ENCODE results near the gene NELFA. TPM values are rescaled to one million over a fixed set of nuclear protein-coding genes. Genes with fewer than 3 reads are reported as not detected.

NELFA gene
- total RNA-seq, 1 experiment from 2014 or later, result 55.0 TPM

DNA sequence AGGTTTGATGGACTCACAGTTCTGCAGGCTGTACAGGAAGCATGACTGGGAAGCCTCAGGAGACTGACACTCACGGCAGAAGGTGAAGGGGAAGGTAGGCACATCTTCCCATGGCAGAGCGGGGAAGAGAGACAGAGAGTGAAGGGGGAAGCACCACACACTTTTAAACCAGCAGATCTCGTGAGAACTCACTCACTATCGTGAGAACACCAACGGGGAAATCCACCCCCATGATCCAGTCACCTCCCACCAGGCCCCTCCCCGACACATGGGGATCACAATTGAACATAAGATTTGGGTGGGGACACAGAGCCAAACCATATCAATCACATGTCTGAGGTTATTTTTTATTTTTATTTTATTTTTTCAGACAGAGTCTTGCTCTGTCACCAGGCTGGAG, 45.4 kb upstream of the NELFA start:
- Histone ChIP-seq H3K18ac (ENCODE audit: insufficient read length, low read depth, low read length) (no peak overlapping the region), H3K56ac (ENCODE audit: insufficient read length, low read depth, low read length) (no peak overlapping the region), H3K4me1 (ENCODE audit: insufficient read depth, low read length) (no peaks in the 10 kb centered on the region), H2BK12ac (ENCODE audit: insufficient read length, low read depth, low read length) (no peak overlapping the region), H3K23ac (ENCODE audit: insufficient read length, low read depth, low read length) (no peak overlapping the region), H3K9ac (ENCODE audit: extremely low read depth, insufficient read length, low read length) (no peak overlapping the region), H2BK20ac (ENCODE audit: low read depth, low read length, poor library complexity, severe bottlenecking) (no peak overlapping the region), H3K27ac (ENCODE audit: insufficient read length, low read depth, low read length) (no peak overlapping the region), H3K4me2 (ENCODE audit: insufficient read depth, insufficient read length, low read length) (no peak overlapping the region), H4K8ac (replicated peaks; ENCODE audit: insufficient read length, low read depth, low read length) (no peak overlapping the region), H3K79me1 (ENCODE audit: insufficient read depth, low read depth, low read length, poor library complexity, severe bottlenecking) (no peaks in the 10 kb centered on the region), H4K5ac (ENCODE audit: insufficient read length, low read depth, low read length) (no peak overlapping the region), H3K79me2 (ENCODE audit: insufficient read depth, low read length) (no peaks in the 10 kb centered on the region), H2BK5ac (ENCODE audit: insufficient read length, low read length) (no peak overlapping the region), H3K14ac (ENCODE audit: insufficient read depth, low read length) (no peak overlapping the region), H3T11ph (ENCODE audit: low read length) (no peak overlapping the region), H3K9me3 (ENCODE audit: control insufficient read depth, low read depth, low read length) (no peaks in the 10 kb centered on the region), H2AFZ (ENCODE audit: low read length) (no peak overlapping the region), H2BK15ac (ENCODE audit: low read depth, low read length) (no peak overlapping the region), H3K23me2 (ENCODE audit: insufficient read length, low read depth, low read length, poor library complexity, severe bottlenecking) (no peaks in the 10 kb centered on the region), H4K91ac (ENCODE audit: insufficient read length, low read depth, low read length) (no peak overlapping the region), H2BK120ac (ENCODE audit: low read depth, low read length, poor library complexity, severe bottlenecking) (no peak overlapping the region), H3K27me3 (ENCODE audit: insufficient read depth, low read length) (peaks cover 14% of the 10 kb centered on the region), H2AK5ac (ENCODE audit: insufficient read length, low read length) (no peak overlapping the region), H3K4ac (ENCODE audit: low read depth, low read length) (no peak overlapping the region), H4K20me1 (ENCODE audit: control insufficient read depth, insufficient read depth, insufficient read length) (no peaks in the 10 kb centered on the region)
- Mint-ChIP-seq H3K4me1 (peaks cover 12 to 19% of the 10 kb centered on the region in 2 experiments), H3K36me3 (ENCODE audit: insufficient read depth in 1 of 3, low read depth in 3 of 3) (no peaks in the 10 kb centered on the region; a peak in 1 of 7 replicates), H3K27ac (no peak overlapping the region; a peak in 1 of 7 replicates), H3K4me3 (no peak overlapping the region), H3K27me3 (ENCODE audit: low read depth) (peaks cover 71% of the 10 kb centered on the region), H3K9me3 (no peaks in the 10 kb centered on the region; a peak in 1 of 5 replicates)
- no CpG with 5 or more reads among the region's 6 CpGs for WGBS (ENCODE audit: extremely low coverage, insufficient read length, low lambda C conversion rate)
- TF ChIP-seq, protein P1, sequence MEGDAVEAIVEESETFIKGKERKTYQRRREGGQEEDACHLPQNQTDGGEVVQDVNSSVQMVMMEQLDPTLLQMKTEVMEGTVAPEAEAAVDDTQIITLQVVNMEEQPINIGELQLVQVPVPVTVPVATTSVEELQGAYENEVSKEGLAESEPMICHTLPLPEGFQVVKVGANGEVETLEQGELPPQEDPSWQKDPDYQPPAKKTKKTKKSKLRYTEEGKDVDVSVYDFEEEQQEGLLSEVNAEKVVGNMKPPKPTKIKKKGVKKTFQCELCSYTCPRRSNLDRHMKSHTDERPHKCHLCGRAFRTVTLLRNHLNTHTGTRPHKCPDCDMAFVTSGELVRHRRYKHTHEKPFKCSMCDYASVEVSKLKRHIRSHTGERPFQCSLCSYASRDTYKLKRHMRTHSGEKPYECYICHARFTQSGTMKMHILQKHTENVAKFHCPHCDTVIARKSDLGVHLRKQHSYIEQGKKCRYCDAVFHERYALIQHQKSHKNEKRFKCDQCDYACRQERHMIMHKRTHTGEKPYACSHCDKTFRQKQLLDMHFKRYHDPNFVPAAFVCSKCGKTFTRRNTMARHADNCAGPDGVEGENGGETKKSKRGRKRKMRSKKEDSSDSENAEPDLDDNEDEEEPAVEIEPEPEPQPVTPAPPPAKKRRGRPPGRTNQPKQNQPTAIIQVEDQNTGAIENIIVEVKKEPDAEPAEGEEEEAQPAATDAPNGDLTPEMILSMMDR (conservative IDR thresholded peaks at IDR 0.05), result no peak
- no peak for DNase-seq

Measured in H9 (cell line).